Liver (tissue), 9 donors: ENCODE data around the gene ZNF605. TPM values are rescaled to one million over a fixed set of nuclear protein-coding genes. Genes with fewer than 3 reads are reported as not detected.

Source experiments
- DNase-seq: peaks from one replicate; pipeline ENCODE4 v3.0.0-alpha.2; 2017; ENCODE audit warnings: low spot score
- H3K27ac ChIP-seq, 2 donors: one replicate each; pipeline ENCODE4 v1.7.0; 2013; ENCODE audit warnings: inconsistent platforms in 2 of 2, low read length in 2 of 2, control low read depth in 1 of 2, low read depth in 1 of 2, mild to moderate bottlenecking in 1 of 2
- H3K27me3 ChIP-seq, 4 donors: one replicate each; pipeline versions ENCODE4 v1.6.1 to v1.7.0; 2013; ENCODE audit warnings: low read length in 3 of 4, inconsistent platforms in 1 of 4, mild to moderate bottlenecking in 1 of 4, moderate library complexity in 1 of 4; ENCODE audit not compliant: control insufficient read depth in 4 of 4, insufficient read depth in 4 of 4
- H3K36me3 ChIP-seq, 4 donors: one replicate each; pipeline versions ENCODE4 v1.6.1 to v1.7.0; 2013; ENCODE audit warnings: low read length in 3 of 4, mild to moderate bottlenecking in 3 of 4, low read depth in 1 of 4, moderate library complexity in 1 of 4; ENCODE audit not compliant: control insufficient read depth in 4 of 4, insufficient read depth in 3 of 4
- H3K4me1 ChIP-seq, 4 donors: one replicate each; pipeline versions ENCODE4 v1.6.1 to v1.7.0; 2013; ENCODE audit warnings: low read length in 3 of 4, mild to moderate bottlenecking in 3 of 4, moderate library complexity in 1 of 4; ENCODE audit not compliant: control insufficient read depth in 4 of 4, insufficient read depth in 4 of 4
- H3K4me3 ChIP-seq, 3 donors: one replicate each; pipeline versions ENCODE4 v1.6.1 to v1.7.0; 2013; ENCODE audit warnings: low read length in 3 of 3, control low read depth in 1 of 3, low read depth in 1 of 3, mild to moderate bottlenecking in 1 of 3
- H3K9ac ChIP-seq, 2 donors: one replicate each; pipeline ENCODE4 v1.7.0; 2013; ENCODE audit warnings: low read length in 2 of 2, mild to moderate bottlenecking in 2 of 2, moderate library complexity in 2 of 2, control low read depth in 1 of 2, low read depth in 1 of 2
- H3K9me3 ChIP-seq, 4 donors: one replicate each; pipeline versions ENCODE4 v1.6.1 to v1.7.0; 2013; ENCODE audit warnings: low read length in 3 of 4; ENCODE audit not compliant: control insufficient read depth in 4 of 4
- FOXA1 ChIP-seq: IDR thresholded peaks from 2 replicates; pipeline ENCODE4 v1.6.1; 2016; ENCODE audit warnings: antibody characterized with exemption
- FOXA2 ChIP-seq: IDR thresholded peaks from 2 replicates; pipeline ENCODE4 v1.6.1; 2016; ENCODE audit warnings: antibody characterized with exemption
- GABPA ChIP-seq, 2 donors: IDR thresholded peaks in 1 of 2; conservative IDR thresholded peaks in 1 of 2; 2 replicates each; pipeline ENCODE4 v1.6.1; 2016; ENCODE audit warnings: antibody characterized with exemption in 2 of 2, mild to moderate bottlenecking in 1 of 2, moderate library complexity in 1 of 2
- HNF4A ChIP-seq, 2 donors: conservative IDR thresholded peaks; 2 replicates each; pipeline ENCODE4 v1.6.1; 2016; ENCODE audit warnings: antibody characterized with exemption in 2 of 2, mild to moderate bottlenecking in 2 of 2
- HNF4G ChIP-seq: IDR thresholded peaks from 2 replicates; pipeline ENCODE4 v1.6.1; 2016; ENCODE audit warnings: antibody characterized with exemption
- JUND ChIP-seq, 2 donors: IDR thresholded peaks; 2 replicates each; pipeline ENCODE4 v1.6.1; 2016; ENCODE audit warnings: antibody characterized with exemption in 2 of 2
- NR2F2 ChIP-seq: IDR thresholded peaks from 2 replicates; pipeline ENCODE4 v1.6.1; 2016; ENCODE audit warnings: antibody characterized with exemption
- RAD21 ChIP-seq, 2 donors: IDR thresholded peaks; 2 replicates each; pipeline ENCODE4 v1.6.1; 2016; ENCODE audit warnings: antibody characterized with exemption in 2 of 2, mild to moderate bottlenecking in 2 of 2
- RXRA ChIP-seq, 2 donors: IDR thresholded peaks; 2 replicates each; pipeline ENCODE4 v1.6.1; 2017 to 2018; ENCODE audit warnings: antibody characterized with exemption in 2 of 2, mild to moderate bottlenecking in 1 of 2
- SP1 ChIP-seq: IDR thresholded peaks from 2 replicates; pipeline ENCODE4 v1.6.1; 2018; ENCODE audit warnings: antibody characterized with exemption, mild to moderate bottlenecking
- TAF1 ChIP-seq: conservative IDR thresholded peaks from 2 replicates; pipeline ENCODE4 v1.6.1; 2016; ENCODE audit warnings: antibody characterized with exemption, mild to moderate bottlenecking
- YY1 ChIP-seq: IDR thresholded peaks from 2 replicates; pipeline ENCODE4 v1.6.1; 2016; ENCODE audit warnings: antibody characterized with exemption, mild to moderate bottlenecking
- WGBS: extraction: QIAGEN DNeasy Blood & Tissue Kit; methylation state at CpG from one replicate; pipeline ENCODE4 v1.1.7; 2013; 5-methylcytosine and 5-hydroxymethylcytosine counted together
- polyA plus RNA-seq, 2 donors: library from polyadenylated mRNA; stranded (reverse) in 1 of 2; unstranded in 1 of 2; fragments of 200-250 nt in 1 of 2; fragments of >200 nt in 1 of 2; fragmentation: Nextera tagmentation in 1 of 2; extraction: Ambion mirVana in 1 of 2; gene quantifications; one replicate each; pipeline versions ENCODE4 v1.2.1 to v1.2.3, GENCODE V29; 2013 to 2015
- total RNA-seq, 2 donors: library from RNA; depleted of rRNA; stranded (reverse); fragments of >200 nt; gene quantifications; one replicate each; pipeline ENCODE4 v1.2.3, GENCODE V29; 2014
- TF ChIP-seq, protein P1 (sequence below): IDR thresholded peaks from 2 replicates; pipeline ENCODE4 v1.6.1; 2016; ENCODE audit warnings: antibody characterized with exemption
- TF ChIP-seq, protein P2 (sequence below): IDR thresholded peaks from 2 replicates; pipeline ENCODE4 v1.6.1; 2016; ENCODE audit warnings: antibody characterized with exemption
- TF ChIP-seq, protein P3 (sequence below): fragments of 150-350 bp; IDR thresholded peaks from 2 replicates; pipeline ENCODE4 v1.5.1; 2017; ENCODE audit warnings: improper control_type of control experiment, low read depth, low read length; ENCODE audit not compliant: missing input control
- TF ChIP-seq, protein P4 (sequence below): IDR thresholded peaks from 2 replicates; pipeline ENCODE4 v1.6.1; 2016; ENCODE audit warnings: antibody characterized with exemption, mild to moderate bottlenecking
- TF ChIP-seq, protein P5 (sequence below): IDR thresholded peaks from 2 replicates; pipeline ENCODE4 v1.6.1; 2016; ENCODE audit warnings: antibody characterized with exemption
- donor health status: healthy.
- donor health status: healthy.
- donor health status: healthy.
- donor health status: healthy.
- donor health status: healthy.

Gene ZNF605
- total and polyA plus RNA-seq, 4 donors: 1.2 to 9.5 (median 3.6) TPM

DNA sequence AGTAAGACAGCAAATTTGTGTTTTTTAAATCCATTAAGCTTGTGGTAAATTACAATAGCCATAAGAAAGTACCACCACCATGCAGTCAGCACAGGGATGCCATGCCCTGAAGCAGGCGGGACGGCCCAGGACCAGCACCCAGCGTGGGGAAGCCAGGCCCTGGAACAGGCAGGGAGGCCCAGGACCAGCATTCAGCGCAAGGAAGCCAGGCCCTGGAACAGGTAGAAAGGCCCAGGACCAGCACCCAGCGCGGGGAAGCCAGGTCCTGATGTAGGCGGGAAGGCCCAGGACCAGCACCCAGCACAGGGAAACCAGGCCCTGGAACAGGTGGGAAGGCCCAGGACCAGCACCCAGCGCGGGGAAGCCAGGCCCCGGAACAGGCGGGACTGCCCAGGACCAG is 81.9 kb downstream of the ZNF605 start:
- WGBS: 99% methylated on average over 11 of the region's 11 CpGs
- H3K4me3 ChIP-seq: no peak overlapping the region
- peaks cover 0 to 3% (median under 1%) of the 10 kb centered on the region in 4 donors for H3K9me3 ChIP-seq
- no peaks in the 10 kb centered on the region for H3K27me3 ChIP-seq
- DNase-seq: no peak
- H3K9ac ChIP-seq: no peak overlapping the region
- H3K36me3 ChIP-seq: peaks cover 42 to 65% (median 51%) of the 10 kb centered on the region in 4 donors
- H3K27ac ChIP-seq: no peak overlapping the region
- no peaks in the 10 kb centered on the region for H3K4me1 ChIP-seq
- TF ChIP-seq, protein P1, sequence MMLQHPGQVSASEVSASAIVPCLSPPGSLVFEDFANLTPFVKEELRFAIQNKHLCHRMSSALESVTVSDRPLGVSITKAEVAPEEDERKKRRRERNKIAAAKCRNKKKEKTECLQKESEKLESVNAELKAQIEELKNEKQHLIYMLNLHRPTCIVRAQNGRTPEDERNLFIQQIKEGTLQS: no peak
- TF ChIP-seq JUND (IDR thresholded peaks at IDR 0.05) (no peak), TAF1 (no peak), FOXA1 (no peak), NR2F2 (no peak), HNF4A (conservative IDR thresholded peaks at IDR 0.05) (no peak), FOXA2 (no peak)
- TF ChIP-seq, protein P2, sequence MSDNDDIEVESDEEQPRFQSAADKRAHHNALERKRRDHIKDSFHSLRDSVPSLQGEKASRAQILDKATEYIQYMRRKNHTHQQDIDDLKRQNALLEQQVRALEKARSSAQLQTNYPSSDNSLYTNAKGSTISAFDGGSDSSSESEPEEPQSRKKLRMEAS: no peak
- TF ChIP-seq, protein P3, sequence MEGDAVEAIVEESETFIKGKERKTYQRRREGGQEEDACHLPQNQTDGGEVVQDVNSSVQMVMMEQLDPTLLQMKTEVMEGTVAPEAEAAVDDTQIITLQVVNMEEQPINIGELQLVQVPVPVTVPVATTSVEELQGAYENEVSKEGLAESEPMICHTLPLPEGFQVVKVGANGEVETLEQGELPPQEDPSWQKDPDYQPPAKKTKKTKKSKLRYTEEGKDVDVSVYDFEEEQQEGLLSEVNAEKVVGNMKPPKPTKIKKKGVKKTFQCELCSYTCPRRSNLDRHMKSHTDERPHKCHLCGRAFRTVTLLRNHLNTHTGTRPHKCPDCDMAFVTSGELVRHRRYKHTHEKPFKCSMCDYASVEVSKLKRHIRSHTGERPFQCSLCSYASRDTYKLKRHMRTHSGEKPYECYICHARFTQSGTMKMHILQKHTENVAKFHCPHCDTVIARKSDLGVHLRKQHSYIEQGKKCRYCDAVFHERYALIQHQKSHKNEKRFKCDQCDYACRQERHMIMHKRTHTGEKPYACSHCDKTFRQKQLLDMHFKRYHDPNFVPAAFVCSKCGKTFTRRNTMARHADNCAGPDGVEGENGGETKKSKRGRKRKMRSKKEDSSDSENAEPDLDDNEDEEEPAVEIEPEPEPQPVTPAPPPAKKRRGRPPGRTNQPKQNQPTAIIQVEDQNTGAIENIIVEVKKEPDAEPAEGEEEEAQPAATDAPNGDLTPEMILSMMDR: no peak
- TF ChIP-seq, protein P4, sequence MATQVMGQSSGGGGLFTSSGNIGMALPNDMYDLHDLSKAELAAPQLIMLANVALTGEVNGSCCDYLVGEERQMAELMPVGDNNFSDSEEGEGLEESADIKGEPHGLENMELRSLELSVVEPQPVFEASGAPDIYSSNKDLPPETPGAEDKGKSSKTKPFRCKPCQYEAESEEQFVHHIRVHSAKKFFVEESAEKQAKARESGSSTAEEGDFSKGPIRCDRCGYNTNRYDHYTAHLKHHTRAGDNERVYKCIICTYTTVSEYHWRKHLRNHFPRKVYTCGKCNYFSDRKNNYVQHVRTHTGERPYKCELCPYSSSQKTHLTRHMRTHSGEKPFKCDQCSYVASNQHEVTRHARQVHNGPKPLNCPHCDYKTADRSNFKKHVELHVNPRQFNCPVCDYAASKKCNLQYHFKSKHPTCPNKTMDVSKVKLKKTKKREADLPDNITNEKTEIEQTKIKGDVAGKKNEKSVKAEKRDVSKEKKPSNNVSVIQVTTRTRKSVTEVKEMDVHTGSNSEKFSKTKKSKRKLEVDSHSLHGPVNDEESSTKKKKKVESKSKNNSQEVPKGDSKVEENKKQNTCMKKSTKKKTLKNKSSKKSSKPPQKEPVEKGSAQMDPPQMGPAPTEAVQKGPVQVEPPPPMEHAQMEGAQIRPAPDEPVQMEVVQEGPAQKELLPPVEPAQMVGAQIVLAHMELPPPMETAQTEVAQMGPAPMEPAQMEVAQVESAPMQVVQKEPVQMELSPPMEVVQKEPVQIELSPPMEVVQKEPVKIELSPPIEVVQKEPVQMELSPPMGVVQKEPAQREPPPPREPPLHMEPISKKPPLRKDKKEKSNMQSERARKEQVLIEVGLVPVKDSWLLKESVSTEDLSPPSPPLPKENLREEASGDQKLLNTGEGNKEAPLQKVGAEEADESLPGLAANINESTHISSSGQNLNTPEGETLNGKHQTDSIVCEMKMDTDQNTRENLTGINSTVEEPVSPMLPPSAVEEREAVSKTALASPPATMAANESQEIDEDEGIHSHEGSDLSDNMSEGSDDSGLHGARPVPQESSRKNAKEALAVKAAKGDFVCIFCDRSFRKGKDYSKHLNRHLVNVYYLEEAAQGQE: no peak

DNA sequence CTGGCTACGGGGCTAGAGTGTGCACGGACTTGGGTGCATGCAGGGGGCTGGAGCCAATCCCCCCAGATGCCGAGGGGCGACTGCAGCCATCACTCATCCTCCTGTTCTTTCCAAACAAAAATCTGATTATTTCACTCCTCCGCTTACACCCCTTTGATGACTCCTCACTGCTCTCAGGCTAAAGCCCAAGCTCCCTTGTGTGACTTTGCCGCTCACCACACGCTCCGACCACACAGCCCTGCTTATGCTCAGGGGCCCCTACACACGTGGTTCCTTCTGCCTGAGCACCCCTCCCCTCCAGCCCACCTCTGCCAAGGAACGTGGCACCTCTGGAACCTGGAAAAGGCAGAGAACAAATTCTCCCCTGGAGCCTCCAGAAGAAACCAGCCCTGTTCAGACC is 82.4 kb downstream of the ZNF605 start:
- H3K36me3 ChIP-seq: peaks cover 44 to 66% (median 51%) of the 10 kb centered on the region in 4 donors
- WGBS: 95% methylated on average over 10 of the region's 10 CpGs
- DNase-seq: no peak
- no peaks in the 10 kb centered on the region for H3K27me3 ChIP-seq
- H3K9ac ChIP-seq: no peak overlapping the region
- H3K9me3 ChIP-seq: peaks cover 0 to 3% (median under 1%) of the 10 kb centered on the region in 4 donors
- no peak overlapping the region for H3K4me3 ChIP-seq
- H3K27ac ChIP-seq: no peak overlapping the region
- no peaks in the 10 kb centered on the region for H3K4me1 ChIP-seq
- TF ChIP-seq GABPA (IDR thresholded peaks at IDR 0.05 in 1 of 2, conservative IDR thresholded peaks at IDR 0.05 in 1 of 2): no peak
- no peak for TF ChIP-seq FOXA1
- TF ChIP-seq, protein P5, sequence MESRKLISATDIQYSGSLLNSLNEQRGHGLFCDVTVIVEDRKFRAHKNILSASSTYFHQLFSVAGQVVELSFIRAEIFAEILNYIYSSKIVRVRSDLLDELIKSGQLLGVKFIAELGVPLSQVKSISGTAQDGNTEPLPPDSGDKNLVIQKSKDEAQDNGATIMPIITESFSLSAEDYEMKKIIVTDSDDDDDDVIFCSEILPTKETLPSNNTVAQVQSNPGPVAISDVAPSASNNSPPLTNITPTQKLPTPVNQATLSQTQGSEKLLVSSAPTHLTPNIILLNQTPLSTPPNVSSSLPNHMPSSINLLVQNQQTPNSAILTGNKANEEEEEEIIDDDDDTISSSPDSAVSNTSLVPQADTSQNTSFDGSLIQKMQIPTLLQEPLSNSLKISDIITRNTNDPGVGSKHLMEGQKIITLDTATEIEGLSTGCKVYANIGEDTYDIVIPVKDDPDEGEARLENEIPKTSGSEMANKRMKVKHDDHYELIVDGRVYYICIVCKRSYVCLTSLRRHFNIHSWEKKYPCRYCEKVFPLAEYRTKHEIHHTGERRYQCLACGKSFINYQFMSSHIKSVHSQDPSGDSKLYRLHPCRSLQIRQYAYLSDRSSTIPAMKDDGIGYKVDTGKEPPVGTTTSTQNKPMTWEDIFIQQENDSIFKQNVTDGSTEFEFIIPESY: no peak
- TF ChIP-seq RXRA (IDR thresholded peaks at IDR 0.05): no peak
- TF ChIP-seq JUND (IDR thresholded peaks at IDR 0.05): no peak
- no peak for TF ChIP-seq SP1
- no peak for TF ChIP-seq RAD21 (IDR thresholded peaks at IDR 0.05)
- TF ChIP-seq NR2F2: no peak
- TF ChIP-seq HNF4G: no peak
- no peak for TF ChIP-seq FOXA2
- TF ChIP-seq YY1: no peak
- TF ChIP-seq, protein P3: no peak
- TF ChIP-seq, protein P4: no peak
- TF ChIP-seq, protein P1: no peak
- TF ChIP-seq, protein P2: no peak
- no peak for TF ChIP-seq TAF1
